ENCODE results near the gene KCNQ1. TPM values are rescaled to one million over a fixed set of nuclear protein-coding genes. Genes with fewer than 3 reads are reported as not detected.
A peak's percentile ranks its signal among the peaks of the same experiment; 100 is the strongest.

KCNQ1 gene
- polyA plus RNA-seq, 1 experiment = not detected

DNA sequence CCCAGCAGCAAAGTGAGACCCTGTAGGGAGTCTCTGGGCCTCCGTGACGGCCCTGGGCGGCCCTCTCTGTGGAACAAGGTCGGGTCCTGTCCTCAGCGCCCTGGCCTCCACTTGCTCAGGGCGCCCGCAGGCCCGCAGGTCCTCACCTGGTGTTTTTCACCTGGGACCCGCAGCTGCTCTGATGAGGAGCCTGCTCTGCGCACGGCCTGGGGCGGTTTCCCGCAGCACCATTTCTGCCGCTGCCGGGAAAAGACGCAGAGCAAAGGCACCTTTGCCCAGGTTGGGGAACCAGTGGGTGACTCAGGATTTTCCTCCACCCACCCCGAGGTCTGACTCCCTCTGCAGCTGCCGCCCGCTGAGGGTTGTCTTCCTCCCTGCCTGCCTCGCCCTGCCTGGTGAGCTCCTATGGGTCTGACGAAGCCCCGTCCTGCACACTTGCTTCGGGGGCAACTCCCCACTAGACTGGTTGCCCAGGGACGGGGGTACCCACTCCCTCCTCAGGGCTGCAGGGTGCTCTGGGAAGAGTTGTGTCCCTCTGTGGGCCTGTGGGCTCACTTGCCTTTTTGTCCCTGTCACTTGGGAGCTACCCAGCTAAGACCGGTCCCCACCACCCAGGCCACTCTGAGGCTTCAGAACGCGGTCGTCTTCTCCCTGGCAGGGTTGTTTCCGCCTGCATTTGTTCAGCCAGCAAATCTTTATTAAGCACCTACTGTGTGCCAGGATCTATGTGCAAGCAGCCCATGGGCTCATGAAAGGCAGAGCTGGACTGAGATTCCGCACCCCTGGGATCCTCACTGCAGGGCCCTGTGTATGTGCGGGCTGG lies 89.5 kb downstream of the KCNQ1 start:
- Histone ChIP-seq H3K9me3 (ENCODE audit: control insufficient read depth, insufficient read depth, low read length) (no peaks in the 10 kb centered on the region; the same call in 1 of the 2 replicates), H3K4me3 (ENCODE audit: low read depth, low read length) (no peak overlapping the region), H3K27ac (ENCODE audit: low read depth, low read length) (peak overlapping the region; percentile 97), H3K27me3 (ENCODE audit: control insufficient read depth, insufficient read depth, low read length) (peaks cover 4% of the 10 kb centered on the region)
- ChIA-PET POLR2A (interaction anchor here (0.6 to 3.4 kb wide), 6 partner anchors 156 to 395 kb away, joined by 4 to 46 read pairs (median 8); partner anchors contain the start of genes CDKN1C, KCNQ1OT1 and PHLDA2), CTCF (interaction anchor here (0.7 to 7.0 kb wide), 5 partner anchors 12 to 489 kb away, joined by 3 to 403 read pairs (median 7); partner anchors contain the start of gene CDKN1C)
- no peak for DNase-seq (ENCODE audit: low read depth, low spot score)
- TF ChIP-seq, protein P1, sequence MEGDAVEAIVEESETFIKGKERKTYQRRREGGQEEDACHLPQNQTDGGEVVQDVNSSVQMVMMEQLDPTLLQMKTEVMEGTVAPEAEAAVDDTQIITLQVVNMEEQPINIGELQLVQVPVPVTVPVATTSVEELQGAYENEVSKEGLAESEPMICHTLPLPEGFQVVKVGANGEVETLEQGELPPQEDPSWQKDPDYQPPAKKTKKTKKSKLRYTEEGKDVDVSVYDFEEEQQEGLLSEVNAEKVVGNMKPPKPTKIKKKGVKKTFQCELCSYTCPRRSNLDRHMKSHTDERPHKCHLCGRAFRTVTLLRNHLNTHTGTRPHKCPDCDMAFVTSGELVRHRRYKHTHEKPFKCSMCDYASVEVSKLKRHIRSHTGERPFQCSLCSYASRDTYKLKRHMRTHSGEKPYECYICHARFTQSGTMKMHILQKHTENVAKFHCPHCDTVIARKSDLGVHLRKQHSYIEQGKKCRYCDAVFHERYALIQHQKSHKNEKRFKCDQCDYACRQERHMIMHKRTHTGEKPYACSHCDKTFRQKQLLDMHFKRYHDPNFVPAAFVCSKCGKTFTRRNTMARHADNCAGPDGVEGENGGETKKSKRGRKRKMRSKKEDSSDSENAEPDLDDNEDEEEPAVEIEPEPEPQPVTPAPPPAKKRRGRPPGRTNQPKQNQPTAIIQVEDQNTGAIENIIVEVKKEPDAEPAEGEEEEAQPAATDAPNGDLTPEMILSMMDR (IDR thresholded peaks at IDR 0.05; ENCODE audit: low read depth, low read length) = no peak

DNA sequence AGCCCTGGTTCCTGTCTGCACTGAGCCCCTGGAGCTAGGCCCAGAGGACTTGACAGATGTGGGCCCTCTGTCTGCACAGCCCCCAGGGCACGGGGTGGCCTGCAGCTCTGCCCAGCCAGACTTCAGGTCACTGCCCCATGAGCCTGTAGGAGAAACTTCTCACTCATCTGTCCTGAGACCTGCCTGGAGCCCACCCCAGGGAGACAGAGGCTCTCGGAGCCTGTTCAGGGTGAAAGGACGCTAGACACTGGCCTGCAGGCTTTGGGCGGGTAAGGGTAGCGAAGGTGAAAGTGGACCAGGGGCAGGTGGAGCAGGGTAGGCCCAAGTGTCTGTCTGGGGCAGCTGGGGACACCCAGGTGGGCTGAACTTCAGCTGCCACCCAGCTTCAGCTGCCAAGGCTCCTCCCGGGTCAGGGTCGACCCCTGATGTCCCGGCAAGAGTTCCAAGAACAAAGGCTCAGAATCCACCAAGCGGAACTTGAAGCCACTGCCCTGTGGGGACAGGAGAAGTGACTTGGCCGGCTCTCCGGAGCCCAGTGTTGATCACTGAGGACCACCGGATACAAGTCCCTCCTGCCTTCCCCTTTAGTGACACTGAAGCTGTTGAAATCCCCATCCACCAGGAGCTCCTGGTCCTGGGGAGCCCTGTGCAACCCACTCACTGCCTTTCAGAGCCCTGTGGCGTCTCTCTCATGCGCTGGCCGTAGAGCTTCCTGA lies 90.3 kb downstream of the KCNQ1 start:
- ChIA-PET CTCF (interaction anchor here (7.0 kb wide), 1 partner anchor 354 kb away, joined by 403 read pairs; the partner anchor contains the start of gene CDKN1C), POLR2A (interaction anchor here (2.1 kb wide), 1 partner anchor 157 kb away, joined by 4 read pairs; no protein-coding TSS in a partner anchor)
- TF ChIP-seq, protein P1 (IDR thresholded peaks at IDR 0.05; ENCODE audit: low read depth, low read length) = no peak
- Histone ChIP-seq H3K27ac (ENCODE audit: low read depth, low read length) (no peak overlapping the region), H3K4me3 (ENCODE audit: low read depth, low read length) (no peak overlapping the region), H3K9me3 (ENCODE audit: control insufficient read depth, insufficient read depth, low read length) (no peaks in the 10 kb centered on the region; the same call in 1 of the 2 replicates), H3K27me3 (ENCODE audit: control insufficient read depth, insufficient read depth, low read length) (peaks cover 10% of the 10 kb centered on the region)
- DNase-seq (ENCODE audit: low read depth, low spot score) = no peak

DNA sequence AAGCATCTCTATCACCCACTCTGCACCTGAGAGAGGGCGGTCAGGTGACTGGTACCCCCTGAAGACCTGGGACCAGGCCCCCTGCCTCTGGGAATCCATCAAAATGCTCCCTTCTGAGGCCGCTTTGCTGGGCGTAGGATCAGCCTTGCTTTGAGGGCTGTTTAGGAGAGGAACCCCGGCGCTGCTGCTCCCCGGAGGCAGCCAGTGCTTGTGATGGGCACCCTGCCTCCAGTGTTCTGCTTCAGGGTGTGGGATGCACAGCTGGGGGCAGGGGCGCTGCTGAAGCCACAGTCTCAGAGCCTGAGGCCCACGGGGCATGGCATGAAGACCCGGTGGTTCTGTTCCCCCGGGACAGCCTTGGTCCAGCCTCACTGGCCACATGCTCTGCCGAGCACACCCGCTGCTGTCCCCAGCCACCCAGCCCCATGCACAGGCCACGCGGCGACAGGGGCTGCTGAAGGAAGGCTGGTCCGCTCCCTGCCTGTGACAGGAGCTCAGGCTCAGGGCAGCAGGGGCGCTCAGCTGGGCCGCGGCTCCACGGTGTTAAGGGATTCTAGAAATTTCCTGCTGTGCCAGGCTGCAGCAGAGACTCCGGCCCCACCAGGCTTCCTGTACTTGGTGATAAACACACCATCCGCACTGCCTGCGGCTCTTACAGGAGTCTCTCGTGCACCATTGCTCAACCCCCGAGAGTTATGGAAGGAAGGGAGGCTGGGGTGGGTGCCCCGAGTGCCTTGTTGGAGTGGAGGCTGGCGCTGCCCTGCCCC lies 91.0 kb downstream of the KCNQ1 start:
- ChIA-PET CTCF (interaction anchor here (7.0 kb wide), 1 partner anchor 353 kb away, joined by 403 read pairs; the partner anchor contains the start of gene CDKN1C), POLR2A (no interaction called here)
- peaks cover 12% of the 10 kb centered on the region for H3K27me3 ChIP-seq (ENCODE audit: control insufficient read depth, insufficient read depth, low read length)
- H3K9me3 ChIP-seq (ENCODE audit: control insufficient read depth, insufficient read depth, low read length) = no peaks in the 10 kb centered on the region; the same call in 1 of the 2 replicates
- H3K27ac ChIP-seq (ENCODE audit: low read depth, low read length) = no peak overlapping the region
- DNase-seq (ENCODE audit: low read depth, low spot score) = no peak
- no peak overlapping the region for H3K4me3 ChIP-seq (ENCODE audit: low read depth, low read length)
- TF ChIP-seq, protein P1 (IDR thresholded peaks at IDR 0.05; ENCODE audit: low read depth, low read length) = no peak

DNA sequence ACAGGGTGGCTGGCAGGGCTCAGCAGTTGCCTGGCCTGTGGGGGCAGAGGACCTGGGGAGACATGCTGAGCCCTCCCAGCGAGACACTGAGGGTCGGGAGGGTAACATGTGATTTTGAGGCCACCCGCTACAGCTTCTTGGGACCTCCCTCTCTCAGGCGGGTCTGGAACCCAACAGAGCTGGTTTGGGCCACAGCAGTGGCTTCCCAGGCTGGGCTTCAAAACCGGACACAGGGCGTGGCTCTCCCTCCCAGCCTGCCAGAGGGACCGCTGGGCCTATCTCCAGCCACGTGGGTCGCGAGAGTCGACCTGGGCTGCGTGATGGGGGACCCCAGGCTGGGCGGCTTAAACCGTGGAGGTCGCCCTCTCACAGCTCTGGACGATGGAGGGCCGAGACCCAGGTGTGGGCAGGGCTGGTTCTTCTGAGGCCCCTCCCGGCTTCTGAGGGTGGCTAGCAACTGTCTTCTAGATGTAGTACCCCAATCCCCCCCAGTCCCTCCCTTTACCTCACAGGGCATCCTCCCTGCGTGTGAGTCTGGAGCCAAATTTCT lies 91.7 kb downstream of the KCNQ1 start:
- H3K27me3 ChIP-seq (ENCODE audit: control insufficient read depth, insufficient read depth, low read length) = peaks cover 15% of the 10 kb centered on the region
- H3K9me3 ChIP-seq (ENCODE audit: control insufficient read depth, insufficient read depth, low read length) = no peaks in the 10 kb centered on the region; the same call in 1 of the 2 replicates
- ChIA-PET CTCF (interaction anchor here (7.0 kb wide), 1 partner anchor 352 kb away, joined by 403 read pairs; the partner anchor contains the start of gene CDKN1C), POLR2A (no interaction called here)
- H3K4me3 ChIP-seq (ENCODE audit: low read depth, low read length) = no peak overlapping the region
- TF ChIP-seq, protein P1 (IDR thresholded peaks at IDR 0.05; ENCODE audit: low read depth, low read length) = no peak
- no peak overlapping the region for H3K27ac ChIP-seq (ENCODE audit: low read depth, low read length)
- DNase-seq (ENCODE audit: low read depth, low spot score) = no peak

Measured in AG04450 (cell line).